Iris pigment epithelial cell (primary cell): Measurements from ENCODE around the gene CELF2.
"Not testable (repeated sequence)": the region's sequence is repeated elsewhere in the genome, so short reads cannot be mapped to it uniquely, and the experiment has no call there.

Source experiments
- DNase-seq: peaks from one replicate; pipeline ENCODE4 v3.0.0-alpha.2; 2011; ENCODE audit warnings: low read depth

Gene CELF2

GRCh38 chr10:11176746-11177145, 159.1 kb downstream of the CELF2 start:
- DNase-seq, result no peak

GRCh38 chr10:11177381-11177780, 159.7 kb downstream of the CELF2 start:
- DNase-seq, result no peak

- no peak for DNase-seq
These were observed 160.3 kb downstream of the CELF2 start for GRCh38 chr10:11177926-11178471.

GRCh38 chr10:11178606-11179515, 161.2 kb downstream of the CELF2 start:
- DNase-seq, result no peak

GRCh38 chr10:11179516-11180105, 161.9 kb downstream of the CELF2 start:
- DNase-seq, result no peak

GRCh38 chr10:11180228-11180627, 162.6 kb downstream of the CELF2 start:
- DNase-seq, result no peak

- DNase-seq, result no peak
These were observed 164.3 kb downstream of the CELF2 start for GRCh38 chr10:11181978-11182377.

GRCh38 chr10:11183015-11183414, 165.3 kb downstream of the CELF2 start:
- no peak for DNase-seq

GRCh38 chr10:11184093-11184492, 166.4 kb downstream of the CELF2 start:
- DNase-seq, result no peak

GRCh38 chr10:11185128-11185665, 167.5 kb downstream of the CELF2 start:
- DNase-seq, result not testable (repeated sequence)

GRCh38 chr10:11186374-11186773, 168.7 kb downstream of the CELF2 start:
- DNase-seq, result no peak

GRCh38 chr10:11189582-11190376, 172.1 kb downstream of the CELF2 start:
- no peak for DNase-seq

- DNase-seq, result no peak
These were observed 173.5 kb downstream of the CELF2 start for GRCh38 chr10:11191190-11191589.

GRCh38 chr10:11191678-11192077, 174.0 kb downstream of the CELF2 start:
- no peak for DNase-seq

- DNase-seq, result no peak
These were observed 174.8 kb downstream of the CELF2 start for GRCh38 chr10:11192304-11193000.

GRCh38 chr10:11193001-11193551, 175.4 kb downstream of the CELF2 start:
- no peak for DNase-seq

GRCh38 chr10:11194859-11195586, 177.4 kb downstream of the CELF2 start:
- DNase-seq, result no peak

- DNase-seq, result no peak
These were observed 178.0 kb downstream of the CELF2 start for GRCh38 chr10:11195623-11196022.

- no peak for DNase-seq
These were observed 179.6 kb downstream of the CELF2 start for GRCh38 chr10:11197266-11197712.

GRCh38 chr10:11197878-11198277, 180.2 kb downstream of the CELF2 start:
- no peak for DNase-seq
